Liver (tissue), 9 donors: ENCODE data around the gene ACACA. TPM values are rescaled to one million over a fixed set of nuclear protein-coding genes. Genes with fewer than 3 reads are reported as not detected.

Experiments
- DNase-seq: peaks from one replicate; pipeline ENCODE4 v3.0.0-alpha.2; 2017; ENCODE audit warnings: low spot score
- H3K27ac ChIP-seq, 2 donors: one replicate each; pipeline ENCODE4 v1.7.0; 2013; ENCODE audit warnings: inconsistent platforms in 2 of 2, low read length in 2 of 2, control low read depth in 1 of 2, low read depth in 1 of 2, mild to moderate bottlenecking in 1 of 2
- H3K27me3 ChIP-seq, 4 donors: one replicate each; pipeline versions ENCODE4 v1.6.1 to v1.7.0; 2013; ENCODE audit warnings: low read length in 3 of 4, inconsistent platforms in 1 of 4, mild to moderate bottlenecking in 1 of 4, moderate library complexity in 1 of 4; ENCODE audit not compliant: control insufficient read depth in 4 of 4, insufficient read depth in 4 of 4
- H3K36me3 ChIP-seq, 4 donors: one replicate each; pipeline versions ENCODE4 v1.6.1 to v1.7.0; 2013; ENCODE audit warnings: low read length in 3 of 4, mild to moderate bottlenecking in 3 of 4, low read depth in 1 of 4, moderate library complexity in 1 of 4; ENCODE audit not compliant: control insufficient read depth in 4 of 4, insufficient read depth in 3 of 4
- H3K4me1 ChIP-seq, 4 donors: one replicate each; pipeline versions ENCODE4 v1.6.1 to v1.7.0; 2013; ENCODE audit warnings: low read length in 3 of 4, mild to moderate bottlenecking in 3 of 4, moderate library complexity in 1 of 4; ENCODE audit not compliant: control insufficient read depth in 4 of 4, insufficient read depth in 4 of 4
- H3K4me3 ChIP-seq, 3 donors: one replicate each; pipeline versions ENCODE4 v1.6.1 to v1.7.0; 2013; ENCODE audit warnings: low read length in 3 of 3, control low read depth in 1 of 3, low read depth in 1 of 3, mild to moderate bottlenecking in 1 of 3
- H3K9ac ChIP-seq, 2 donors: one replicate each; pipeline ENCODE4 v1.7.0; 2013; ENCODE audit warnings: low read length in 2 of 2, mild to moderate bottlenecking in 2 of 2, moderate library complexity in 2 of 2, control low read depth in 1 of 2, low read depth in 1 of 2
- H3K9me3 ChIP-seq, 4 donors: one replicate each; pipeline versions ENCODE4 v1.6.1 to v1.7.0; 2013; ENCODE audit warnings: low read length in 3 of 4; ENCODE audit not compliant: control insufficient read depth in 4 of 4
- EGR1 ChIP-seq, 2 donors: IDR thresholded peaks; 2 replicates each; pipeline ENCODE4 v1.6.1; 2016 to 2018; ENCODE audit warnings: antibody characterized with exemption in 2 of 2, low read depth in 2 of 2
- FOXA1 ChIP-seq: IDR thresholded peaks from 2 replicates; pipeline ENCODE4 v1.6.1; 2016; ENCODE audit warnings: antibody characterized with exemption
- FOXA2 ChIP-seq: IDR thresholded peaks from 2 replicates; pipeline ENCODE4 v1.6.1; 2016; ENCODE audit warnings: antibody characterized with exemption
- GABPA ChIP-seq, 2 donors: IDR thresholded peaks in 1 of 2; conservative IDR thresholded peaks in 1 of 2; 2 replicates each; pipeline ENCODE4 v1.6.1; 2016; ENCODE audit warnings: antibody characterized with exemption in 2 of 2, mild to moderate bottlenecking in 1 of 2, moderate library complexity in 1 of 2
- HNF4A ChIP-seq, 2 donors: conservative IDR thresholded peaks; 2 replicates each; pipeline ENCODE4 v1.6.1; 2016; ENCODE audit warnings: antibody characterized with exemption in 2 of 2, mild to moderate bottlenecking in 2 of 2
- HNF4G ChIP-seq: IDR thresholded peaks from 2 replicates; pipeline ENCODE4 v1.6.1; 2016; ENCODE audit warnings: antibody characterized with exemption
- JUND ChIP-seq, 2 donors: IDR thresholded peaks; 2 replicates each; pipeline ENCODE4 v1.6.1; 2016; ENCODE audit warnings: antibody characterized with exemption in 2 of 2
- NR2F2 ChIP-seq: IDR thresholded peaks from 2 replicates; pipeline ENCODE4 v1.6.1; 2016; ENCODE audit warnings: antibody characterized with exemption
- RAD21 ChIP-seq, 2 donors: IDR thresholded peaks; 2 replicates each; pipeline ENCODE4 v1.6.1; 2016; ENCODE audit warnings: antibody characterized with exemption in 2 of 2, mild to moderate bottlenecking in 2 of 2
- RXRA ChIP-seq, 2 donors: IDR thresholded peaks; 2 replicates each; pipeline ENCODE4 v1.6.1; 2017 to 2018; ENCODE audit warnings: antibody characterized with exemption in 2 of 2, mild to moderate bottlenecking in 1 of 2
- SP1 ChIP-seq: IDR thresholded peaks from 2 replicates; pipeline ENCODE4 v1.6.1; 2018; ENCODE audit warnings: antibody characterized with exemption, mild to moderate bottlenecking
- TAF1 ChIP-seq: conservative IDR thresholded peaks from 2 replicates; pipeline ENCODE4 v1.6.1; 2016; ENCODE audit warnings: antibody characterized with exemption, mild to moderate bottlenecking
- YY1 ChIP-seq: IDR thresholded peaks from 2 replicates; pipeline ENCODE4 v1.6.1; 2016; ENCODE audit warnings: antibody characterized with exemption, mild to moderate bottlenecking
- WGBS: extraction: QIAGEN DNeasy Blood & Tissue Kit; methylation state at CpG from one replicate; pipeline ENCODE4 v1.1.7; 2013; 5-methylcytosine and 5-hydroxymethylcytosine counted together
- polyA plus RNA-seq, 2 donors: library from polyadenylated mRNA; stranded (reverse) in 1 of 2; unstranded in 1 of 2; fragments of 200-250 nt in 1 of 2; fragments of >200 nt in 1 of 2; fragmentation: Nextera tagmentation in 1 of 2; extraction: Ambion mirVana in 1 of 2; gene quantifications; one replicate each; pipeline versions ENCODE4 v1.2.1 to v1.2.3, GENCODE V29; 2013 to 2015
- total RNA-seq, 2 donors: library from RNA; depleted of rRNA; stranded (reverse); fragments of >200 nt; gene quantifications; one replicate each; pipeline ENCODE4 v1.2.3, GENCODE V29; 2014
- TF ChIP-seq, protein P1 (sequence below): IDR thresholded peaks from 2 replicates; pipeline ENCODE4 v1.6.1; 2016; ENCODE audit warnings: antibody characterized with exemption
- TF ChIP-seq, protein P2 (sequence below): fragments of 150-350 bp; IDR thresholded peaks from 2 replicates; pipeline ENCODE4 v1.5.1; 2017; ENCODE audit warnings: improper control_type of control experiment, low read depth, low read length; ENCODE audit not compliant: missing input control
- TF ChIP-seq, protein P3 (sequence below): IDR thresholded peaks from 2 replicates; pipeline ENCODE4 v1.6.1; 2016; ENCODE audit warnings: antibody characterized with exemption, mild to moderate bottlenecking
- TF ChIP-seq, protein P4 (sequence below): IDR thresholded peaks from 2 replicates; pipeline ENCODE4 v1.6.1; 2016; ENCODE audit warnings: antibody characterized with exemption
- TF ChIP-seq, protein P5 (sequence below): IDR thresholded peaks from 2 replicates; pipeline ENCODE4 v1.6.1; 2016; ENCODE audit warnings: antibody characterized with exemption
- donor health status: healthy.
- donor health status: healthy.
- donor health status: healthy.
- donor health status: healthy.
- donor health status: healthy.

Gene ACACA
- total and polyA plus RNA-seq, 4 donors = 14.8 to 49.5 (median 31.2) TPM

DNA sequence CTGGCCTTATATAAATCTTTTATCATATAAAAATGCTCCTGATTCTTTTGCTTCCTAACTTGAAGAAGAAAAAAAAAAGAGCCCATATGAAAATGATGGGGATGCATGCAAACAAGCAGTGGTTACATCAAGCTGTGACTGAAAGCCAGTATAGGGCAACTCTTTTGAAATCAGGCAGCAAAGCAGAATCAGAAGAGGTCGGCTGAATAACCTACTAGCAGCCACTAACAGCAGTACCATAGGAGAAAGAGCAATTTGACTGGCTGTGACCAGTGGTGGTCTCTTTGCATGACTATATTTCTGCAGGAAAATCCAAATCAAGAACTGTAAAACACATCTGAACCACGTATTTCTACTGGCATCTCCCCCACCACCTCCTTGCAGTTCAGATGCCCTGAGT, 192.7 kb downstream of the ACACA start (continued):
- TF ChIP-seq, protein P1, sequence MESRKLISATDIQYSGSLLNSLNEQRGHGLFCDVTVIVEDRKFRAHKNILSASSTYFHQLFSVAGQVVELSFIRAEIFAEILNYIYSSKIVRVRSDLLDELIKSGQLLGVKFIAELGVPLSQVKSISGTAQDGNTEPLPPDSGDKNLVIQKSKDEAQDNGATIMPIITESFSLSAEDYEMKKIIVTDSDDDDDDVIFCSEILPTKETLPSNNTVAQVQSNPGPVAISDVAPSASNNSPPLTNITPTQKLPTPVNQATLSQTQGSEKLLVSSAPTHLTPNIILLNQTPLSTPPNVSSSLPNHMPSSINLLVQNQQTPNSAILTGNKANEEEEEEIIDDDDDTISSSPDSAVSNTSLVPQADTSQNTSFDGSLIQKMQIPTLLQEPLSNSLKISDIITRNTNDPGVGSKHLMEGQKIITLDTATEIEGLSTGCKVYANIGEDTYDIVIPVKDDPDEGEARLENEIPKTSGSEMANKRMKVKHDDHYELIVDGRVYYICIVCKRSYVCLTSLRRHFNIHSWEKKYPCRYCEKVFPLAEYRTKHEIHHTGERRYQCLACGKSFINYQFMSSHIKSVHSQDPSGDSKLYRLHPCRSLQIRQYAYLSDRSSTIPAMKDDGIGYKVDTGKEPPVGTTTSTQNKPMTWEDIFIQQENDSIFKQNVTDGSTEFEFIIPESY = no peak
- no peak for TF ChIP-seq YY1

DNA sequence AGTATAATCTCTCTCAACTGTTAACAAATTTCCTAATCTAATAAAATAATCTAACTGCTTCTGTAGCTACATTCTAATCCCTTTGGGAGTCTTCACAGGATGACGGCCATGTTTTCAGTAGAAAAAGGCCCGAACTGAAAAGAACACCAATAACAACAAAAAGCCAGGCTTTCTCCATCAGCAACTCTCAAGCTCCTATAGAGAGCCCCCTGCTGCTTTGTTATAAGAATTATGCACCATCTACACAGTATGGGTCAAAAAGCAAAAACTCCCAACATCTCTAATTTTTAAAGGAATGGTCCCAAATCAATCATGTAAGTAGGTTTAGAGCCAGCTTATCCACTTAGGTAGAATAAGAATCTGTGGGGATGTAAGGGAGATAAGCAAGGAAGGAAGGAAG, 194.5 kb downstream of the ACACA start:
- Histone ChIP-seq H3K36me3 (peaks cover 0 to 47% (median 28%) of the 10 kb centered on the region in 4 donors), H3K27me3 (no peaks in the 10 kb centered on the region), H3K9ac (no peak overlapping the region), H3K4me1 (no peaks in the 10 kb centered on the region), H3K27ac (no peak overlapping the region), H3K9me3 (no peaks in the 10 kb centered on the region), H3K4me3 (no peak overlapping the region)
- 92% methylated on average over 2 of the region's 2 CpGs for WGBS
- DNase-seq = no peak
- TF ChIP-seq TAF1 = no peak
- TF ChIP-seq GABPA (IDR thresholded peaks at IDR 0.05 in 1 of 2, conservative IDR thresholded peaks at IDR 0.05 in 1 of 2) = no peak
- TF ChIP-seq, protein P1 = no peak
- TF ChIP-seq, protein P2, sequence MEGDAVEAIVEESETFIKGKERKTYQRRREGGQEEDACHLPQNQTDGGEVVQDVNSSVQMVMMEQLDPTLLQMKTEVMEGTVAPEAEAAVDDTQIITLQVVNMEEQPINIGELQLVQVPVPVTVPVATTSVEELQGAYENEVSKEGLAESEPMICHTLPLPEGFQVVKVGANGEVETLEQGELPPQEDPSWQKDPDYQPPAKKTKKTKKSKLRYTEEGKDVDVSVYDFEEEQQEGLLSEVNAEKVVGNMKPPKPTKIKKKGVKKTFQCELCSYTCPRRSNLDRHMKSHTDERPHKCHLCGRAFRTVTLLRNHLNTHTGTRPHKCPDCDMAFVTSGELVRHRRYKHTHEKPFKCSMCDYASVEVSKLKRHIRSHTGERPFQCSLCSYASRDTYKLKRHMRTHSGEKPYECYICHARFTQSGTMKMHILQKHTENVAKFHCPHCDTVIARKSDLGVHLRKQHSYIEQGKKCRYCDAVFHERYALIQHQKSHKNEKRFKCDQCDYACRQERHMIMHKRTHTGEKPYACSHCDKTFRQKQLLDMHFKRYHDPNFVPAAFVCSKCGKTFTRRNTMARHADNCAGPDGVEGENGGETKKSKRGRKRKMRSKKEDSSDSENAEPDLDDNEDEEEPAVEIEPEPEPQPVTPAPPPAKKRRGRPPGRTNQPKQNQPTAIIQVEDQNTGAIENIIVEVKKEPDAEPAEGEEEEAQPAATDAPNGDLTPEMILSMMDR = no peak
- TF ChIP-seq RAD21 (IDR thresholded peaks at IDR 0.05) = no peak
- no peak for TF ChIP-seq FOXA1
- no peak for TF ChIP-seq SP1
- TF ChIP-seq JUND (IDR thresholded peaks at IDR 0.05) = no peak
- TF ChIP-seq EGR1 (IDR thresholded peaks at IDR 0.05; ENCODE audit: low read depth in 2 of 2) = no peak
- TF ChIP-seq, protein P3, sequence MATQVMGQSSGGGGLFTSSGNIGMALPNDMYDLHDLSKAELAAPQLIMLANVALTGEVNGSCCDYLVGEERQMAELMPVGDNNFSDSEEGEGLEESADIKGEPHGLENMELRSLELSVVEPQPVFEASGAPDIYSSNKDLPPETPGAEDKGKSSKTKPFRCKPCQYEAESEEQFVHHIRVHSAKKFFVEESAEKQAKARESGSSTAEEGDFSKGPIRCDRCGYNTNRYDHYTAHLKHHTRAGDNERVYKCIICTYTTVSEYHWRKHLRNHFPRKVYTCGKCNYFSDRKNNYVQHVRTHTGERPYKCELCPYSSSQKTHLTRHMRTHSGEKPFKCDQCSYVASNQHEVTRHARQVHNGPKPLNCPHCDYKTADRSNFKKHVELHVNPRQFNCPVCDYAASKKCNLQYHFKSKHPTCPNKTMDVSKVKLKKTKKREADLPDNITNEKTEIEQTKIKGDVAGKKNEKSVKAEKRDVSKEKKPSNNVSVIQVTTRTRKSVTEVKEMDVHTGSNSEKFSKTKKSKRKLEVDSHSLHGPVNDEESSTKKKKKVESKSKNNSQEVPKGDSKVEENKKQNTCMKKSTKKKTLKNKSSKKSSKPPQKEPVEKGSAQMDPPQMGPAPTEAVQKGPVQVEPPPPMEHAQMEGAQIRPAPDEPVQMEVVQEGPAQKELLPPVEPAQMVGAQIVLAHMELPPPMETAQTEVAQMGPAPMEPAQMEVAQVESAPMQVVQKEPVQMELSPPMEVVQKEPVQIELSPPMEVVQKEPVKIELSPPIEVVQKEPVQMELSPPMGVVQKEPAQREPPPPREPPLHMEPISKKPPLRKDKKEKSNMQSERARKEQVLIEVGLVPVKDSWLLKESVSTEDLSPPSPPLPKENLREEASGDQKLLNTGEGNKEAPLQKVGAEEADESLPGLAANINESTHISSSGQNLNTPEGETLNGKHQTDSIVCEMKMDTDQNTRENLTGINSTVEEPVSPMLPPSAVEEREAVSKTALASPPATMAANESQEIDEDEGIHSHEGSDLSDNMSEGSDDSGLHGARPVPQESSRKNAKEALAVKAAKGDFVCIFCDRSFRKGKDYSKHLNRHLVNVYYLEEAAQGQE = no peak
- TF ChIP-seq NR2F2 = no peak
- no peak for TF ChIP-seq HNF4A (conservative IDR thresholded peaks at IDR 0.05)
- TF ChIP-seq FOXA2 = no peak
- TF ChIP-seq, protein P4, sequence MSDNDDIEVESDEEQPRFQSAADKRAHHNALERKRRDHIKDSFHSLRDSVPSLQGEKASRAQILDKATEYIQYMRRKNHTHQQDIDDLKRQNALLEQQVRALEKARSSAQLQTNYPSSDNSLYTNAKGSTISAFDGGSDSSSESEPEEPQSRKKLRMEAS = no peak
- TF ChIP-seq RXRA (IDR thresholded peaks at IDR 0.05) = no peak
- TF ChIP-seq, protein P5, sequence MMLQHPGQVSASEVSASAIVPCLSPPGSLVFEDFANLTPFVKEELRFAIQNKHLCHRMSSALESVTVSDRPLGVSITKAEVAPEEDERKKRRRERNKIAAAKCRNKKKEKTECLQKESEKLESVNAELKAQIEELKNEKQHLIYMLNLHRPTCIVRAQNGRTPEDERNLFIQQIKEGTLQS = no peak
- TF ChIP-seq HNF4G = no peak
- no peak for TF ChIP-seq YY1
